B cell (primary cell): ENCODE results near the gene MPST. TPM values are rescaled to one million over a fixed set of nuclear protein-coding genes. Genes with fewer than 3 reads are reported as not detected.

Source experiments
- ATAC-seq: fragments of 200-7000 bp; cut with Tn5 transposase; one replicate; pipeline ENCODE4 v1.10.0; 2021; ENCODE audit warnings: low read depth, mild to moderate bottlenecking, moderate number of reproducible peaks, moderate library complexity
- CTCF ChIA-PET: fragments of 350-600 bp; sonication (Branson Sonifier 250); formaldehyde crosslinking; loops from one replicate; lab custom pipeline; 2021; ENCODE audit warnings: antibody characterized with exemption, inconsistent platforms; lab: Charles Lee
- POLR2A ChIA-PET: fragments of 350-600 bp; sonication (Branson Sonifier 250); formaldehyde crosslinking; loops from one replicate; lab custom pipeline; 2021; ENCODE audit warnings: antibody characterized with exemption; lab: Charles Lee
- DNase-seq: peaks from one replicate; pipeline ENCODE4 v3.0.0; 2013
- H2AFZ ChIP-seq: 2 replicates; pipeline ENCODE4 v1.6.1; 2012; ENCODE audit warnings: mild to moderate bottlenecking, low read depth, low read length; ENCODE audit not compliant: insufficient read depth, poor library complexity, severe bottlenecking
- H3K27ac ChIP-seq, 2 donors: 1 replicate in 1 of 2; 2 replicates in 1 of 2; pipeline ENCODE4 v1.5.1; 2012 to 2013; ENCODE audit warnings: low read length in 2 of 2, mild to moderate bottlenecking in 2 of 2, moderate library complexity in 1 of 2
- H3K27me3 ChIP-seq, 4 experiments: fragments of 200-600 bp in 1 of 4; sonication (generic) in 1 of 4; replicated peaks in 1 of 4; 1 replicate in 2 of 4; 2 replicates in 2 of 4; pipeline versions ENCODE4 v1.6.1 to v1.7.0; 2013 to 2016; ENCODE audit warnings: low read length in 3 of 4, mild to moderate bottlenecking in 2 of 4, mixed read lengths in 1 of 4, moderate library complexity in 1 of 4; ENCODE audit not compliant: insufficient read depth in 4 of 4, control insufficient read depth in 3 of 4; ENCODE audit errors: control extremely low read depth in 1 of 4
- H3K36me3 ChIP-seq, 2 experiments: replicated peaks in 1 of 2; 1 replicate in 1 of 2; 2 replicates in 1 of 2; pipeline versions ENCODE4 v1.6.1 to v1.7.1; 2013; ENCODE audit warnings: low read length in 1 of 2; ENCODE audit not compliant: insufficient read depth in 2 of 2, control insufficient read depth in 1 of 2; ENCODE audit errors: control extremely low read depth in 1 of 2, extremely low read depth in 1 of 2
- H3K4me1 ChIP-seq, 2 donors: fragments of 200-600 bp in 1 of 2; sonication (generic) in 1 of 2; 1 replicate in 1 of 2; 2 replicates in 1 of 2; pipeline versions ENCODE4 v1.5.1 to v1.6.1; 2013 to 2017; ENCODE audit warnings: low read length in 2 of 2; ENCODE audit not compliant: control insufficient read depth in 2 of 2, insufficient read depth in 2 of 2
- H3K4me2 ChIP-seq: replicated peaks from 2 replicates; pipeline ENCODE3; 2012; ENCODE audit warnings: mild to moderate bottlenecking, low read depth, low read length; ENCODE audit not compliant: poor library complexity, severe bottlenecking
- H3K4me3 ChIP-seq, 5 experiments: fragments of 200-600 bp in 1 of 5; sonication (generic) in 1 of 5; 1 replicate in 3 of 5; 2 replicates in 2 of 5; pipeline versions ENCODE4 v1.5.1 to v1.7.0; 2011 to 2016; ENCODE audit warnings: low read length in 4 of 5, mild to moderate bottlenecking in 4 of 5, low read depth in 2 of 5, control low read depth in 1 of 5, moderate library complexity in 1 of 5; ENCODE audit not compliant: insufficient read depth in 1 of 5; ENCODE audit errors: control extremely low read depth in 1 of 5, extremely low read depth in 1 of 5
- H3K79me2 ChIP-seq: fragments of 200-600 bp; sonication (generic); one replicate; pipeline ENCODE4 v1.6.0; 2016; ENCODE audit warnings: low read length; ENCODE audit not compliant: control insufficient read depth, insufficient read depth
- H3K9ac ChIP-seq: fragments of 200-600 bp; sonication (generic); 2 replicates; pipeline ENCODE4 v1.6.1; 2017; ENCODE audit warnings: mild to moderate bottlenecking, low read length, moderate library complexity
- H3K9me3 ChIP-seq, 3 donors: one replicate each; pipeline versions ENCODE4 v1.6.1 to v1.7.1; 2013; ENCODE audit warnings: low read length in 2 of 3; ENCODE audit not compliant: control insufficient read depth in 2 of 3, insufficient read depth in 1 of 3; ENCODE audit errors: control extremely low read depth in 1 of 3
- H4K20me1 ChIP-seq: 2 replicates; pipeline ENCODE4 v1.6.0; 2012; ENCODE audit warnings: mild to moderate bottlenecking, low read length; ENCODE audit not compliant: insufficient read depth, control insufficient read depth, poor library complexity, severe bottlenecking
- H3K27ac Mint-ChIP-seq: one replicate; pipeline ENCODE4 v1.8.0; 2021; ENCODE audit warnings: mixed read lengths
- H3K27me3 Mint-ChIP-seq: one replicate; pipeline ENCODE4 v1.8.0; 2021; ENCODE audit warnings: mixed read lengths
- H3K4me1 Mint-ChIP-seq: one replicate; pipeline ENCODE4 v1.8.0; 2021; ENCODE audit warnings: mixed read lengths
- H3K4me3 Mint-ChIP-seq: one replicate; pipeline ENCODE4 v1.8.0; 2021; ENCODE audit warnings: mixed read lengths
- H3K9me3 Mint-ChIP-seq: one replicate; pipeline ENCODE4 v1.8.0; 2022; ENCODE audit warnings: mixed read lengths; ENCODE audit not compliant: insufficient read depth
- EZH2 ChIP-seq: IDR thresholded peaks from 2 replicates; pipeline ENCODE4 v1.6.1; 2012; ENCODE audit warnings: borderline replicate concordance, low read depth, mild to moderate bottlenecking, moderate library complexity, low read length; ENCODE audit not compliant: insufficient read depth, poor library complexity, severe bottlenecking
- WGBS: methylation state at CpG from one replicate; pipeline ENCODE4 v1.1.5; 2013; ENCODE audit warnings: missing lambda C conversion rate; ENCODE audit not compliant: insufficient coverage; 5-methylcytosine and 5-hydroxymethylcytosine counted together
- intact Hi-C: fragments of 100-400 bp; cut with micrococcal nuclease; formaldehyde crosslinking; loops from one replicate; pipeline ENCODE4 v1.10.0; 2022
- polyA plus RNA-seq: library from polyadenylated mRNA; depleted of rRNA; stranded (reverse); fragments of >200 nt; gene quantifications from 2 replicates; pipeline ENCODE4 v1.2.3, GENCODE V29; 2012
- total RNA-seq, 2 donors: library from RNA; stranded (reverse); fragments of 120-200 nt in 1 of 2; gene quantifications; 1 replicate in 1 of 2; 2 replicates in 1 of 2; pipeline versions ENCODE4 v1.2.3 to v1.2.4, GENCODE V29; 2013 to 2022
- TF ChIP-seq, protein P1 (sequence below): fragments of 200-600 bp; IDR thresholded peaks from one replicate; pipeline ENCODE4 v1.8.0; 2022; ENCODE audit warnings: antibody characterized with exemption, mild to moderate bottlenecking

MPST gene
- total and polyA plus RNA-seq, 2 donors (not counting 1 experiment from before 2014, with no cell fraction given), result 11.2 to 17.7 TPM

DNA sequence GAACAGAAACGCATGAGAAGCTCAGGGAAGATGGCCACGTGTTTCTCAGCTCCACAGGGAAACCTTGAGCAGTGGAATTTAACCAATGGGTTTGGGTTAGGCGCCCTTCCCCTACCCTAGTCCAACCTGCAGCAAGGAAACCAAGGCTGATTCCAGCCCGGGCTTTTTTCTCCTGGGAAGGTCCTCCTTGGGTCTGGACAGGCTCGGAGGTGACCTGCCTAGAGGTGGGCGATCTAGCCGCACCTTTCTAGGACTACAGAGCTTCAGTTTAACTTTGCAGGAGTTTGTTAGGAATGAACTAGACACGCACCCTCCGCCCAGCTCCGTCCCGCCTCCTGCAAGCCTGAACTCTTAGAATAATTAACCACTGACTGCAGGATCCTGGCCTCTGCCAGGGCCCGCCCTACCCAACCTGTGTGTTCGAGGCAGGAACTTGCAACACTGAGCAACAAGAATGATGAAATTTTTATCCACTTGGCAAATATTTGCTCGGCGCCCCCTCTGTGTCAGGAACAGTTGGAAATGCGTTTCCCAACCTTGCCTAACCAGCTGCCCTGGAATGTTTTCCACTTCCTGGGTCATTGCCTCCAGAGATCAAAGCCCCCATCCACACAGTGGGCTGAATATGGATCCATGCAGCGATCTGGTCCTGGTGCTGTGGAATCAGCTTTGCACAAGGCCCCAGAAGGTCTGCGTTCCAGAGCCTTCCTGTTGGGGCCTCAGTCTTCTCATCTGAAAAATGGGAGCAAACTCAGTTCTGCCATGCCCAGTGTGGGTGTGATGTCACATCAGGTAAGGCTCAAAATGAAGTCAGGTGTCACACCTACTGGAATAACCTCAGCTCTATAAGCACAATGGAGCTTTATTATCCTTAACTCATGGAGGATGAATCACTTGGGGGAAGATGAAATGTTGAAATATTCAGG is 13.3 kb downstream of the MPST start:
- TF ChIP-seq, protein P1, sequence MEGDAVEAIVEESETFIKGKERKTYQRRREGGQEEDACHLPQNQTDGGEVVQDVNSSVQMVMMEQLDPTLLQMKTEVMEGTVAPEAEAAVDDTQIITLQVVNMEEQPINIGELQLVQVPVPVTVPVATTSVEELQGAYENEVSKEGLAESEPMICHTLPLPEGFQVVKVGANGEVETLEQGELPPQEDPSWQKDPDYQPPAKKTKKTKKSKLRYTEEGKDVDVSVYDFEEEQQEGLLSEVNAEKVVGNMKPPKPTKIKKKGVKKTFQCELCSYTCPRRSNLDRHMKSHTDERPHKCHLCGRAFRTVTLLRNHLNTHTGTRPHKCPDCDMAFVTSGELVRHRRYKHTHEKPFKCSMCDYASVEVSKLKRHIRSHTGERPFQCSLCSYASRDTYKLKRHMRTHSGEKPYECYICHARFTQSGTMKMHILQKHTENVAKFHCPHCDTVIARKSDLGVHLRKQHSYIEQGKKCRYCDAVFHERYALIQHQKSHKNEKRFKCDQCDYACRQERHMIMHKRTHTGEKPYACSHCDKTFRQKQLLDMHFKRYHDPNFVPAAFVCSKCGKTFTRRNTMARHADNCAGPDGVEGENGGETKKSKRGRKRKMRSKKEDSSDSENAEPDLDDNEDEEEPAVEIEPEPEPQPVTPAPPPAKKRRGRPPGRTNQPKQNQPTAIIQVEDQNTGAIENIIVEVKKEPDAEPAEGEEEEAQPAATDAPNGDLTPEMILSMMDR, result no peak
- no peak for TF ChIP-seq EZH2
- DNase-seq (no peak), ATAC-seq (no peak)
- Histone ChIP-seq H3K79me2 (no peaks in the 10 kb centered on the region), H3K27ac (no peak overlapping the region), H3K9me3 (no peaks in the 10 kb centered on the region), H3K4me1 (no peaks in the 10 kb centered on the region), H2AFZ (no peak overlapping the region), H3K4me3 (no peak overlapping the region), H3K9ac (no peak overlapping the region), H3K36me3 (no peaks in the 10 kb centered on the region), H3K27me3 (peaks cover 0 to 10% (median 0%) of the 10 kb centered on the region in 4 experiments), H4K20me1 (no peaks in the 10 kb centered on the region), H3K4me2 (no peak overlapping the region)
- Mint-ChIP-seq H3K27me3 (peaks cover 19% of the 10 kb centered on the region), H3K4me1 (no peaks in the 10 kb centered on the region), H3K4me3 (no peak overlapping the region), H3K27ac (no peak overlapping the region), H3K9me3 (no peaks in the 10 kb centered on the region)
- ChIA-PET POLR2A (interaction anchor here (0.6 kb wide), 1 partner anchor 16 kb away, joined by 10 read pairs; no protein-coding TSS in a partner anchor), CTCF (interaction anchor here (1.6 kb wide), 1 partner anchor 11 kb away, joined by 5 read pairs; no protein-coding TSS in a partner anchor)
- WGBS, result 90% methylated on average over 17 of the region's 18 CpGs
- intact Hi-C loops, result no loop called here
